Measurements from ENCODE around the gene NOL6. TPM values are rescaled to one million over a fixed set of nuclear protein-coding genes. Genes with fewer than 3 reads are reported as not detected.

Gene NOL6
- polyA plus RNA-seq, 1 experiment: 34.7 TPM

DNA sequence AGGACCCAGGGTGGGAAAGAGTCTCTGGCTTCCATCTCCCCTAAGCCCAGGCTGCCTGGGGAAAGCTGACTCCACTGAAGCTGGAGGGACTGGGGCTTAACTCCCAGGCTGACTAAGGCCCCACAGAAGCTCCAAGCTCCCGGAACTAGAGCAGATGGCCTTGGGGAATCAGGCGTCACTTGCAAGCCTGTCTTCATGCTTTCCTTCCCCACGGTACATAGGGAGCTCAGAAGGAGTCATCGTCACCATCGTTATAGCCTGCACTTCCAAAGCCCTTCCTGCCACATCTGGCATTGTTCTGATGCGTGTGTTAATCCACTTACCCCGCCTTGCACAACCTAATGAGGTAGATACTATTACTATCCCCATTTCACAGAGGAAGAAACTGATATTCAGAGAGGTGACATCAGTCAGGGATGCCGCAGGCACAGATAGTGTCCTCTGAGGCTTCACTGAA lies 37.9 kb downstream of the NOL6 start:
- peaks cover 19% of the 10 kb centered on the region for H3K27me3 ChIP-seq (ENCODE audit: control insufficient read depth, insufficient read depth, low read length)
- CTCF ChIA-PET: interaction anchor here (1.3 to 4.2 kb wide), 3 partner anchors 12 to 21 kb away, joined by 4 to 26 read pairs (median 6); partner anchors contain the start of gene AQP3
- POLR2A ChIA-PET: no interaction called here
- DNase-seq (ENCODE audit: low read depth, low spot score): no peak
- no peak overlapping the region for H3K4me3 ChIP-seq (ENCODE audit: low read depth, low read length)
- TF ChIP-seq, protein P1, sequence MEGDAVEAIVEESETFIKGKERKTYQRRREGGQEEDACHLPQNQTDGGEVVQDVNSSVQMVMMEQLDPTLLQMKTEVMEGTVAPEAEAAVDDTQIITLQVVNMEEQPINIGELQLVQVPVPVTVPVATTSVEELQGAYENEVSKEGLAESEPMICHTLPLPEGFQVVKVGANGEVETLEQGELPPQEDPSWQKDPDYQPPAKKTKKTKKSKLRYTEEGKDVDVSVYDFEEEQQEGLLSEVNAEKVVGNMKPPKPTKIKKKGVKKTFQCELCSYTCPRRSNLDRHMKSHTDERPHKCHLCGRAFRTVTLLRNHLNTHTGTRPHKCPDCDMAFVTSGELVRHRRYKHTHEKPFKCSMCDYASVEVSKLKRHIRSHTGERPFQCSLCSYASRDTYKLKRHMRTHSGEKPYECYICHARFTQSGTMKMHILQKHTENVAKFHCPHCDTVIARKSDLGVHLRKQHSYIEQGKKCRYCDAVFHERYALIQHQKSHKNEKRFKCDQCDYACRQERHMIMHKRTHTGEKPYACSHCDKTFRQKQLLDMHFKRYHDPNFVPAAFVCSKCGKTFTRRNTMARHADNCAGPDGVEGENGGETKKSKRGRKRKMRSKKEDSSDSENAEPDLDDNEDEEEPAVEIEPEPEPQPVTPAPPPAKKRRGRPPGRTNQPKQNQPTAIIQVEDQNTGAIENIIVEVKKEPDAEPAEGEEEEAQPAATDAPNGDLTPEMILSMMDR (IDR thresholded peaks at IDR 0.05; ENCODE audit: low read depth, low read length): no peak
- no peaks in the 10 kb centered on the region for H3K9me3 ChIP-seq (ENCODE audit: control insufficient read depth, insufficient read depth, low read length)
- no peak overlapping the region for H3K27ac ChIP-seq (ENCODE audit: low read depth, low read length)

DNA sequence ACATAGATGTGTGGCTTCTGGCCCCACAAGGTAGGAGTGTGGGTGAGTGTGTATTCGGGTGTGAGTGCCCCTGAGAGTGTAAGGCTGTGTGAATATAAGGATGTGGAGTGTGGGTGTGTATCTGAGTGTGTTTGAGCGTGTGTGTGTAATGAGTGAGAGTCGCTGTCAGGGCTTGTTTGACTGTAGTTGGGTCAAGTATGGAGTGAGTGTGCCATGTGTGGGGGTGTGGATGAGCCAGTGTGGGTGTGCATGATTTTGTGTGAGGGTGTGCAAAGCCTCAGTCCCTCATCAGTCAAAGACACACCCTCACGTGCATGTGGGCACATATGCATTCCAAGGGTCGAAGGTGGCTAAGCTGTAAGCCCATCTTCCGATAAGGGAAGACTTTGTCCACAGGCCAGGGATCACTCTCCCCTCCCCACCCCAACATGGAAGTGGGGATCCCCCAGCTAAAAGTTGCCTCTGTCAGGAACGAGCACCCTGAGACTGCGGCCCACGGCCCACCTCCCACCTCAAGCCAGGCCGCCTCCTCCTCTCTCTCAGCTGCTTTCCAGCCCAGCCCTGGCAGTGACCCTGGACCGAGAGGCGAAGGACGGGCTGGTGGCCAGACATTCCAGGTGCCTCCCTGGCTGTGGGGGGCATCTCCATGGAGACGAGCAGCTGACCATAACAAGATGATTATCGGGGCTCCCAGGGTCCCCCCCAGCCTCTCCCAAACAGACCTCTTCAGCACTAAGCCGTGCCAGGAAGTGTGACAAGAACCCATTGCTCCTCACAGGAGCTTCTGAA lies 39.2 kb downstream of the NOL6 start:
- H3K27ac ChIP-seq (ENCODE audit: low read depth, low read length): no peak overlapping the region
- H3K27me3 ChIP-seq (ENCODE audit: control insufficient read depth, insufficient read depth, low read length): peaks cover 19% of the 10 kb centered on the region
- H3K4me3 ChIP-seq (ENCODE audit: low read depth, low read length): no peak overlapping the region
- no peak for DNase-seq (ENCODE audit: low read depth, low spot score)
- H3K9me3 ChIP-seq (ENCODE audit: control insufficient read depth, insufficient read depth, low read length): no peaks in the 10 kb centered on the region
- TF ChIP-seq, protein P1 (IDR thresholded peaks at IDR 0.05; ENCODE audit: low read depth, low read length): no peak
- POLR2A ChIA-PET: interaction anchor here (0.6 kb wide), 1 partner anchor 22 kb away, joined by 3 read pairs; no protein-coding TSS in a partner anchor
- CTCF ChIA-PET: interaction anchor here (1.0 to 4.2 kb wide), 4 partner anchors 13 to 39 kb away, joined by 3 to 26 read pairs (median 5); partner anchors contain the start of genes AQP3 and NOL6

DNA sequence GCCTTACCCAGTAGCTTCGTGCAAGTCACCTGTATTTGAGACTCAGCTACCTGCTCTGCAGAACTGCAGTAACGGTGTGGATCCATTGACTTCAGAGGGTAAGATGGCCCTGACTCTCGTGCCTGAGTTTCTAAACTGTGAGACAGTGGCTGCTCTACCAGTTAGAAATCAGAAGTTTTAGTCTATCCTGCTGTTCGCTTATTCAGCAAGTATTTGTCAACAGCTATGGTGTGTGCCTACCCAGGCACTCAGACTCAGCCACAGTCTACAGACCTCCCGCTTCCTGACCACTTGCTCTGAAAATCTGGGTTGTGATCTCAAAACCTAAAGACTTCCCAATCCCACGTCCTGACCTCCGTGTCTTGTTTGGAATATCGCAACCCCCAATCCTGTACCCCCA lies 39.9 kb downstream of the NOL6 start:
- Histone ChIP-seq H3K9me3 (ENCODE audit: control insufficient read depth, insufficient read depth, low read length) (no peaks in the 10 kb centered on the region), H3K4me3 (ENCODE audit: low read depth, low read length) (no peak overlapping the region), H3K27ac (ENCODE audit: low read depth, low read length) (no peak overlapping the region), H3K27me3 (ENCODE audit: control insufficient read depth, insufficient read depth, low read length) (peaks cover 19% of the 10 kb centered on the region)
- DNase-seq (ENCODE audit: low read depth, low spot score): no peak
- TF ChIP-seq, protein P1 (IDR thresholded peaks at IDR 0.05; ENCODE audit: low read depth, low read length): no peak
- CTCF ChIA-PET: interaction anchor here (1.0 to 4.3 kb wide), 4 partner anchors 19 to 59 kb away, joined by 3 to 17 read pairs (median 9); partner anchors contain the start of gene NOL6
- POLR2A ChIA-PET: interaction anchor here (0.6 kb wide), 1 partner anchor 21 kb away, joined by 3 read pairs; no protein-coding TSS in a partner anchor

DNA sequence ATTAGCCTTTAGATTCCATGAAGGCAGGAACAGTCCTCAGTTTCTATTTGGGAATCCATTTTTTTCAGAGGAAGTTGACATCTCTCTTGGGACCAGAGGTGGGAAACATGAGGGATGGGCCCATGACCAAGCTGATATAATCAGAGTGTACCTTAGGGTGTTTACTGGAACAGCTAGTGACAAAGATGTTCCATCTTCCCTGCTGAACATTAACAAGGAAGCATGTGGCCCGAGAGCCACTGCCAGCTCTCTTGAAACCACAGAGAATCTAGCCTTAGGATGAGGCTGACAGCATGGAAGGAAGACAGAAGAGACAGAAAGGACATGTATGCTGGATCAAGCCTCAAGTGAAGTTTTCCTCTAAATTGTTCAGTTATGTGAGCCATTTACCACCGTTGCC lies 42.3 kb downstream of the NOL6 start:
- ChIA-PET POLR2A (no interaction called here), CTCF (interaction anchor here (0.6 to 4.3 kb wide), 5 partner anchors 16 to 57 kb away, joined by 3 to 17 read pairs (median 3); partner anchors contain the start of gene AQP3)
- TF ChIP-seq, protein P1 (IDR thresholded peaks at IDR 0.05; ENCODE audit: low read depth, low read length): no peak
- H3K4me3 ChIP-seq (ENCODE audit: low read depth, low read length): no peak overlapping the region
- DNase-seq (ENCODE audit: low read depth, low spot score): no peak
- no peaks in the 10 kb centered on the region for H3K9me3 ChIP-seq (ENCODE audit: control insufficient read depth, insufficient read depth, low read length)
- H3K27me3 ChIP-seq (ENCODE audit: control insufficient read depth, insufficient read depth, low read length): peaks cover 21% of the 10 kb centered on the region
- no peak overlapping the region for H3K27ac ChIP-seq (ENCODE audit: low read depth, low read length)

DNA sequence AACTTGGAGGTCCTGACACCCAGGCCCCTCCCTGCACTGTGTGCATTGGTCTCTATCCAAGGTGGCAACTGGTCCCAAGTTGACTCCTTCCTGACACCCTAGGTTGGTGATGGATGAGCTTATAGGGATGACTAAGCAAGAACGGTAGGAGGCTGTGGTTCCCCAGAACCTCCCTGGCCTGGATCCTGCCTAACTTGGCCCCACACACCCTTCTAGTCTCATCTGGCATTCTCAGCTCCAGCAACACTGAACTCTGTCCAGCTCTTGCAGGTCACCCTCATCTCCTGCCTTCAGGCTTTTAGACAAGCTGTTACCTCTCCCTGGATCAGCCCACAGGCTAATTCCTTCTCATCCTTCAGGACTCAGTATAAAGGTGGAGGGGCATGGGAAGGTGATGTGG lies 42.8 kb downstream of the NOL6 start:
- Histone ChIP-seq H3K9me3 (ENCODE audit: control insufficient read depth, insufficient read depth, low read length) (no peaks in the 10 kb centered on the region), H3K27ac (ENCODE audit: low read depth, low read length) (no peak overlapping the region), H3K4me3 (ENCODE audit: low read depth, low read length) (no peak overlapping the region), H3K27me3 (ENCODE audit: control insufficient read depth, insufficient read depth, low read length) (peaks cover 17% of the 10 kb centered on the region)
- ChIA-PET CTCF (interaction anchor here (0.6 to 4.3 kb wide), 5 partner anchors 16 to 57 kb away, joined by 3 to 17 read pairs (median 3); partner anchors contain the start of gene AQP3), POLR2A (no interaction called here)
- TF ChIP-seq, protein P1 (IDR thresholded peaks at IDR 0.05; ENCODE audit: low read depth, low read length): no peak
- DNase-seq (ENCODE audit: low read depth, low spot score): no peak

Measured in AG04450 (cell line).